ENCODE results near the gene GLB1L3.

The GLB1L3 gene

DNA sequence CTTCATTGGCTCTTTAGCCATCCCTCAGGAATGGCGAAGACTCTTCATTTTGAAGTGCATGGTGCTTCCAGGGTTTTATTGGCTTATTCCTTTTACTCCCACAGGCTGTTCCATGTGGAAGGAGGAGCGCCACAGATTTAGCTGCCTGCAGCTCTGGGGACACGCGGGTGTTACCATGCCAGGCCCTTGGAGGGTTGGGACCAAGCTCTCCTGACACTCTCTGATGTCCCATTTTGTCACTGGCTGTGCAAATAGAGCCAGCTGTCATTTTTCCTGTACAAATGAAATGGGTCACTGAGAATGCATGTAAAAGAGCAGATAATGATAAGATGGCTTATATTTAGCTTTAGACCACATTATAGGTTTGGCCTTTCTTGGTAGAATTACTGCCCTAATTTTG is 32.3 kb upstream of the GLB1L3 start:
- TF ChIP-seq, protein P1, sequence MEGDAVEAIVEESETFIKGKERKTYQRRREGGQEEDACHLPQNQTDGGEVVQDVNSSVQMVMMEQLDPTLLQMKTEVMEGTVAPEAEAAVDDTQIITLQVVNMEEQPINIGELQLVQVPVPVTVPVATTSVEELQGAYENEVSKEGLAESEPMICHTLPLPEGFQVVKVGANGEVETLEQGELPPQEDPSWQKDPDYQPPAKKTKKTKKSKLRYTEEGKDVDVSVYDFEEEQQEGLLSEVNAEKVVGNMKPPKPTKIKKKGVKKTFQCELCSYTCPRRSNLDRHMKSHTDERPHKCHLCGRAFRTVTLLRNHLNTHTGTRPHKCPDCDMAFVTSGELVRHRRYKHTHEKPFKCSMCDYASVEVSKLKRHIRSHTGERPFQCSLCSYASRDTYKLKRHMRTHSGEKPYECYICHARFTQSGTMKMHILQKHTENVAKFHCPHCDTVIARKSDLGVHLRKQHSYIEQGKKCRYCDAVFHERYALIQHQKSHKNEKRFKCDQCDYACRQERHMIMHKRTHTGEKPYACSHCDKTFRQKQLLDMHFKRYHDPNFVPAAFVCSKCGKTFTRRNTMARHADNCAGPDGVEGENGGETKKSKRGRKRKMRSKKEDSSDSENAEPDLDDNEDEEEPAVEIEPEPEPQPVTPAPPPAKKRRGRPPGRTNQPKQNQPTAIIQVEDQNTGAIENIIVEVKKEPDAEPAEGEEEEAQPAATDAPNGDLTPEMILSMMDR (conservative IDR thresholded peaks at IDR 0.05; ENCODE audit: low read length), result no peak
- H3K4me3 ChIP-seq (ENCODE audit: low read length), result no peak overlapping the region
- no peak for DNase-seq (ENCODE audit: low read depth)

DNA sequence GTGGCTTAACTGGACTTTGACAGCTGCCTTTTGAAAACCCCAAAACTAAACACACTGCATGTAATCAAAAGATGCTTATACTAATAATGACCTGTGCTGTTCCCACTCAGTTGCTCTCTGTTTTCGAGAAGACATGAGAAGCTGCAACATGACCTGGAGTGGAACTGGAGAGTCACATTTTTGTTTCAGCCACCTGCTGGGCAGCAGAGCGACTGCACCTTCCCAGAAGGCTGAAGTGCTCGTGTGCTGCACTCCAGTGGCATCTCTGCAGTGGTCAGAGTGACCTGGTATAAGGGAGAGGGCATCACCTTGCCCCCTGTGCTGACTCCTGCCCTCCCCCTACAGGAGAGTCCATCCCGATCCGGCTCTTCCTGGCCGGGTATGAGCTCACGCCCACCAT is 31.6 kb upstream of the GLB1L3 start:
- TF ChIP-seq, protein P1 (conservative IDR thresholded peaks at IDR 0.05; ENCODE audit: low read length), result peak; percentile 52
- peak; percentile 27 for DNase-seq (ENCODE audit: low read depth)
- no peak overlapping the region for H3K4me3 ChIP-seq (ENCODE audit: low read length)

DNA sequence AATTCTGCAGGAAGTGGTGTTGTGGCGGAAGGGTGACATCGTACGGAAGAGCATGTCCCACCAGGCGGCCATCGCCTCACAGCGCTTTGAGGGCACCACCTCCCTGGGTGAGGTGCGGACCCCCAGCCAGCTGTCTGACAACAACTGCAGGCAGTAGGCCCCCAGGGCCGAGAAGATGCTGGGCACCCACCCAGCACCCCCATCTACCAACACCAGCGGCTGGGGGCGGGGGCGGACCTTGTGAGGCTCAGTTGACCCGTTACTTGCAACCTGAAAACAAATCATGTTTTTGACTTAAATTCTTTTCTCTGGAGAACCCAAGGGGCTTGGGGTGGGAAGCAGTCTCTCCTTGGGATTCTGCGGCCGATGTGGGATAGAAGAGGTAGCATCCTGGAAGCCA is 30.7 kb upstream of the GLB1L3 start:
- no peak for DNase-seq (ENCODE audit: low read depth)
- H3K4me3 ChIP-seq (ENCODE audit: low read length), result no peak overlapping the region
- TF ChIP-seq, protein P1 (conservative IDR thresholded peaks at IDR 0.05; ENCODE audit: low read length), result no peak

DNA sequence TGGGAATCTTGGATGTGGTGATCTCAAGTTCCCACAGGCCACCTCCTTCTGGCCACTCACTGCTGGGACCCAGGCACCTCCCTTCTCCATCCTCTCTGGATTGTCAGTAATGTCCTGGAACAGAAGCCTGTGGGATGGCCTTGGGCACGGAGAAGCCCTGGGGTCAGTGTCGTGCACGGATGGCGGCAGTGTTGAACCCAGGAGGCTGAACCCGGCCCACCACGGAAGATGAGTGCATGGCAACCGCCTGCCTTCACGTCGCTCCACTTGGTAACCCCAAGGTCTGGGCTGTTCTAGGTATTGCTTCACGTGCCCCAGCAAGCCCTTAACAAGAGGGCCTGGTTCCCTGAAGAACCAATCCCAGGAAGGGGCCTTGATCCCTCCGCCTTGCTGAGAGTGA is 30.1 kb upstream of the GLB1L3 start:
- TF ChIP-seq, protein P1 (conservative IDR thresholded peaks at IDR 0.05; ENCODE audit: low read length), result no peak
- DNase-seq (ENCODE audit: low read depth), result no peak
- H3K4me3 ChIP-seq (ENCODE audit: low read length), result no peak overlapping the region

DNA sequence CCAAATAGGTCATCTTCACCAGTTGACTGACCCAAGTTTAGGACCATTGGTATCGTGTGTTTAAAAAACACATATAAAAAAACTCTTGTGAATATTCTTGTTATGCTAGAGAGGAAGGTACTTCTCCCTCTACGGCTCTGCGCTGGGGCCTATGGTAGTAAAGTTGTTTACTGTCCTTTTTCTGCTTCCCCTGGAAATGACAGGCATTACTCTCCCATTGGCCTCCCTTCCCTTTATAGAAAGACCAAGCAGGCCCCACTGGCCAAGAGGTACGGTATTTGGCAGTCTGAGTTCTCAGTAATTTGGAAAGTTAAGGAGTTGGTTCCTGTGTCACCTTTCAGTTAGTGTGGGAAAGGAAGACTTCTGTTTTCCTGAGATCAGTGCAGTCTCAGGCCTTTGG is 29.5 kb upstream of the GLB1L3 start:
- no peak for DNase-seq (ENCODE audit: low read depth)

DNA sequence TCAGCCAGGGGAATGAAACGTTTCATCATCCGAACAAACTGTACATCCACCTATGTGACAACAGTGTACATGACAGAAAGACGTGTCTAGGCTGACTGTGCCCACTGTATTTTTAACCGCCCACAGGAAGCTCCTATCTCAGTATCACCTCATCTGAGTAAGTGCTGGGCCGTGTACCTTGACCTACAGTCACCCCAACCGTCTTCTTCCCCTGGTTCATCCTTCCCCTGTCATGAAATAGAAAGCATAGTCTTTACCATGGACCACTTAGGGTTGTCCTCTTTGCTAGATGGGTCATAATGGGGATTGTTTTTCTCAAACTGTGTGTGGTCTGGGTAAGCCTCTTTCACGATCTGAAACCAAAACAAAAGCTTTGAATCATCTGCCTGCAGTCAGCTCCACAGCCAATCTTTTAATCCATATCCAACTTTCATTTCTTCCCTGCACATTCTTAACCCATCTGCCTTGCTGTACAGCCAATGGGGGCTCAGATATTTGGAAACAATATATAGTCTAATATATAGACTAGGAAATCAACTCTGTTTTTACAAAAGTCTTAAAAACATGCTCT is 27.2 kb upstream of the GLB1L3 start:
- no peak for DNase-seq (ENCODE audit: low read depth)
- TF ChIP-seq, protein P1 (conservative IDR thresholded peaks at IDR 0.05; ENCODE audit: low read length), result no peak
- no peak overlapping the region for H3K4me3 ChIP-seq (ENCODE audit: low read length)

More for the DNA sequence above, 29.5 kb upstream of the GLB1L3 start:
- no peak overlapping the region for H3K4me3 ChIP-seq (ENCODE audit: low read length)
- TF ChIP-seq, protein P1 (conservative IDR thresholded peaks at IDR 0.05; ENCODE audit: low read length), result no peak

DNA sequence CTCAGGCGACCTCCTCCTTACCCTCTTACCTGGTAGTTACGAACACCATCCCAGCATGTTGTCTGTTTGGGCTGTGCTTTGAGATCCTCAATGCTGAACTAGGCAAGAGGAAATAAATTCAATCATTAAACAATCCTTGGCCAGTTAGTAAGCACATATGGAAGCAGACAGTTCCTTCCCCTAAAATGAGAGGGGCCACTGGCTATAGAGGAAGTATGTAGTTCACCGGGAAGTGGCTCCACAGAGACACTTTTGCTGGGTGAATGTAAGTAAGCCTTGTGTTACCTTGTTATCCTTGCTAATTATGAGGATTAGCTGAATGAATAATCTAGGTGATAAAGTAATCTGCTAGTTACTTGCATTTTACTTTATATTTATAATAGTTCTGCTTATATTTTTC is 25.9 kb upstream of the GLB1L3 start:
- no peak overlapping the region for H3K4me3 ChIP-seq (ENCODE audit: low read length)
- TF ChIP-seq, protein P1 (conservative IDR thresholded peaks at IDR 0.05; ENCODE audit: low read length), result no peak
- DNase-seq (ENCODE audit: low read depth), result no peak
